Medulla oblongata (tissue), 1 donor: Measurements from ENCODE around the gene MCTP2.

ENCODE experiments used
- DNase-seq: peaks from one replicate; pipeline ENCODE4 v3.0.0-alpha.2; 2015; ENCODE audit errors: extremely low spot score

The MCTP2 gene

GRCh38 chr15:94387849-94388441, 156.6 kb downstream of the MCTP2 start:
- DNase-seq, result no peak

GRCh38 chr15:94395640-94396039, 164.3 kb downstream of the MCTP2 start:
- no peak for DNase-seq

- DNase-seq, result no peak
These were observed 166.0 kb downstream of the MCTP2 start for GRCh38 chr15:94397337-94397736.

- DNase-seq, result no peak
These were observed 166.6 kb downstream of the MCTP2 start for GRCh38 chr15:94398001-94398400.

GRCh38 chr15:94400526-94401298, 169.4 kb downstream of the MCTP2 start:
- no peak for DNase-seq

GRCh38 chr15:94403331-94403730, 172.0 kb downstream of the MCTP2 start:
- no peak for DNase-seq

- DNase-seq, result no peak
These were observed 173.4 kb downstream of the MCTP2 start for GRCh38 chr15:94404733-94405283.

GRCh38 chr15:94411285-94411684, 179.9 kb downstream of the MCTP2 start:
- DNase-seq, result no peak

GRCh38 chr15:94411846-94412245, 180.5 kb downstream of the MCTP2 start:
- no peak for DNase-seq

GRCh38 chr15:94412979-94413746, 181.8 kb downstream of the MCTP2 start:
- peak; percentile 12 for DNase-seq

GRCh38 chr15:94414916-94415315, 183.6 kb downstream of the MCTP2 start:
- no peak for DNase-seq

- no peak for DNase-seq
These were observed 184.9 kb downstream of the MCTP2 start for GRCh38 chr15:94416267-94416666.

- DNase-seq, result no peak
These were observed 185.5 kb downstream of the MCTP2 start for GRCh38 chr15:94416820-94417219.

GRCh38 chr15:94417501-94418293, 186.3 kb downstream of the MCTP2 start:
- no peak for DNase-seq

- DNase-seq, result no peak
These were observed 190.3 kb downstream of the MCTP2 start for GRCh38 chr15:94421706-94422105.

GRCh38 chr15:94432279-94432678, 200.9 kb downstream of the MCTP2 start:
- no peak for DNase-seq

GRCh38 chr15:94439158-94439557, 207.8 kb downstream of the MCTP2 start:
- no peak for DNase-seq

- no peak for DNase-seq
These were observed 210.4 kb downstream of the MCTP2 start for GRCh38 chr15:94441760-94442159.

GRCh38 chr15:94442480-94442879, 211.1 kb downstream of the MCTP2 start:
- no peak for DNase-seq

- no peak for DNase-seq
These were observed 211.8 kb downstream of the MCTP2 start for GRCh38 chr15:94443186-94443585.

GRCh38 chr15:94445566-94446160, 214.3 kb downstream of the MCTP2 start:
- no peak for DNase-seq
